RPMI7951 (cell line): Measurements from ENCODE around the gene FIBP. TPM values are rescaled to one million over a fixed set of nuclear protein-coding genes. Genes with fewer than 3 reads are reported as not detected.
"Not testable (repeated sequence)": the region's sequence is repeated elsewhere in the genome, so short reads cannot be mapped to it uniquely, and the experiment has no call there.

ENCODE experiments used
- DNase-seq: peaks from one replicate; pipeline ENCODE4 v3.0.0-alpha.2; 2012; ENCODE audit warnings: low read depth
- total RNA-seq: library from RNA; depleted of rRNA; stranded (reverse); fragments of >200 nt; shearing (Covaris generic); gene quantifications from 2 replicates; pipeline ENCODE4 v1.2.3, GENCODE V29; 2014

FIBP gene
- total RNA-seq, 1 experiment from 2014 or later = 141 TPM

DNA sequence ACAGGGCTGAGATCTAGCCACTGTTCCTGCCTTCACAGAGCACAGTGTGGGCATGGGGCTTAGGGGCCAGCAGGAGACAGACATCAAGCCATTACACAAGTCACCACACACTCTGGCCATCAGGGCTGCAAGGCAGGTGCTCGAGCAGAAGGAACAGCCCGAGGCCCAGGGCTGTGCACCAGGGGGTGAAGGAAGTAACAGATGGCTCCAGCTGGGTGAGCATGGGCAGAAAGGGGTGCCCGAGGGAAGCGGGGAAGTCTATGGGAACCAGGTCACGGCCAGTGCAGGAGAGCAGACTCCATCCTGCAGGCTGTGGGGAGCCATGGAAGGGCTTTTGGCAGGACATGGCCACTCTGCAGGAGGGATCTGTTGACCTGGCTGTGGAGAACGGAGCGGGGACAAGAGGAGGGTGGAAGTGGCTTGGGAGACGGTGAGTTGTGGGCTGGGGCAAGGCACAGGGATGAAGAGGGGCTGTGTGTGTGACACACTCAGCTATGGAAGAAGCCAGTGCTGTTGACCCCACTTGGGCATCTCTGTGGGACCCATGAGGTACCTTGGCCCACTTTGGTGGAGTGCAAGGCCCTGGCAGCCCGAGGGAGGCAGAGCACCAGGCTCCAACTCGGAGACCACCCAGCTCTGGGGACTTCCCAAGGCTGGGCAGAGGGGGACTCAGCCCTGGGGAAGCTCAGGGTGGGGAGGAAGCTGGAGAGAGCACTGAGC is 27.0 kb upstream of the FIBP start:
- peak; percentile 95 for DNase-seq

DNA sequence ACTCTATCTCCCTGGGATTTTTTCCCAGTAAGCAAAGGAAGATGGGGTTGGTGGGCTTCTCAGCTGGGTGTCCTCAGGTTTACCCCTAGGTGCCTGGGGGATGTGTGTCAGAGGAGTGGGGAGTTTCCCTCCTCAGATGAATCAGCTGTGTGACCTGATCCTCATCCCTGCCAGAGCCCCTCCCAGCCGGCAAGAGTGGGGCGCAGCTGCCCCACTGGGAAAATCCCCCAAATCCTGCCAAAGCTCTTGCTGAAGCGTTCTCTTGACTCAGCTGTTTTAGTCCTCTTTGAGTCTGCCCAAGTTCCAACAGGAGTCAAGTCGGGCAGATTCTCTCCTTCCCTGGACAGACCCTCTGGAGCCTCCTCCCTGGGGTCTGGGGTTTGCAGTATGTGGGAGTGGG is 24.6 kb upstream of the FIBP start:
- peak; percentile 90 for DNase-seq

- DNase-seq = peak; percentile 98
Measured at GRCh38 chr11:65911682-65912568, 23.7 kb upstream of the FIBP start.

DNA sequence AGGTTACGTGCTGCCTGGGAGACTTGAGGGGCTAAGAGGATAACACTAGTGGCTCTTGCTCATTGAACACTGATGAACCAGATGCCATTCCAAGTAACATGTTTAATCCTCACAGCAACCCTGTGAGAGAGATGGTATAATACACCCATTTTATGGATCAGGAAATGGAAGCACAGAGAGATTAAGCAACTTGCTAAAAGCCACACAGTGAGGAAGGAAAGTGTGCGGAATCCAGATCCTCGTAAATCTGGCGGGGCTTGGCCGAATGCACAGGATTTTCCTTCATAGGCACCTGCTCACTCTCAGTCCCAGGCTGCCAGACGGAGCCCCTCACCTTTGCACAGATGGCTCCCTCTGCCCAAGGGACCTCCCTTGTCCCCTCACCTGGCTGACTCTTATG is 19.6 kb upstream of the FIBP start:
- DNase-seq = no peak

GRCh38 chr11:65906602-65907001 is 18.3 kb upstream of the FIBP start:
- DNase-seq = no peak

- DNase-seq = no peak
Measured at GRCh38 chr11:65903715-65904114, 15.4 kb upstream of the FIBP start.

- peak; percentile 97 for DNase-seq
Measured at GRCh38 chr11:65903068-65903481, 14.8 kb upstream of the FIBP start.

GRCh38 chr11:65900899-65901180 is 12.6 kb upstream of the FIBP start:
- DNase-seq = no peak

- DNase-seq = peak; percentile 98
Measured at GRCh38 chr11:65900125-65900898, 12.0 kb upstream of the FIBP start, which contains the start of gene FOSL1. Gene FOSL1 (minus strand): TSS chr11:65900388. CDS start chr11:65900339, 49 bp downstream.

DNA sequence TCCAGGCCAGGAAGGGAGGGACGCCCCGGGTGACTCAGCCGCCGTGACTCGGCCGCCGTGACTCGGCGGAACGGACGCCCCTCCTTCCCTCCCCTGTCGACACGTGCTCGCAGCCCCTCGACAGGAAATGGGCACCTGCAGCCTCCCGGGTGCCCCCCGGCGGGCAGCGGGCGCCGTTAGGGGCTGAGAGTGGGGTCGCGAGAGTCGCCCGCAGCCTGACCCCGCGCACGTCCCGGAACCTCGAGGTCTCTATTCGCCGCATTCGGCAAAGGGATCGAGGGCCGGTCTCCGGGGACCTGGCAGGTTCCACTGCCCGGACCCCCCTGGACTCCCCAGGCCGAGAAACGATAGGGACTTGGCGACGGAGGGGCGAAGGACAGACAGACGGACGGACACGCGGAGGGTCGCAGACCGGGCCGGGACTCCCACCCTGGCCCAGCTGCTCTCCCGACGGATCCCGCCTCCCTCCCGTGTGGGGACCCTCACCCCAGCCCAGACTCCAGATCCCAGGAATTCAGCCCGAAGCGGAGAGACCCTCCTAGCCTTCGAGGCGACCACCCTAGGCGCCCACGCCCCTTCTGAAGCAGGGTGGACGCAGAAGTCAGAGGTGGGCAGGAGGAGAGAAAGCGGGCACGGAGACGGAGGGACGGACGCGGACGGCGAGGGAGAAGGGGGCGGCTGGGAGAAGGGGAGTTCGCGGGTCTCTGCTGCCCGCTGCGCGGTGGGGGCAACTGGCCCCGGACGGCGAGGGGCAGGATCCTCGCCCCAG is 11.3 kb upstream of the FIBP start:
- DNase-seq = peak; percentile 88

- no peak for DNase-seq
Measured at GRCh38 chr11:65898656-65899355, 10.5 kb upstream of the FIBP start.

- no peak for DNase-seq
Measured at GRCh38 chr11:65897020-65897471, 8.8 kb upstream of the FIBP start.

DNA sequence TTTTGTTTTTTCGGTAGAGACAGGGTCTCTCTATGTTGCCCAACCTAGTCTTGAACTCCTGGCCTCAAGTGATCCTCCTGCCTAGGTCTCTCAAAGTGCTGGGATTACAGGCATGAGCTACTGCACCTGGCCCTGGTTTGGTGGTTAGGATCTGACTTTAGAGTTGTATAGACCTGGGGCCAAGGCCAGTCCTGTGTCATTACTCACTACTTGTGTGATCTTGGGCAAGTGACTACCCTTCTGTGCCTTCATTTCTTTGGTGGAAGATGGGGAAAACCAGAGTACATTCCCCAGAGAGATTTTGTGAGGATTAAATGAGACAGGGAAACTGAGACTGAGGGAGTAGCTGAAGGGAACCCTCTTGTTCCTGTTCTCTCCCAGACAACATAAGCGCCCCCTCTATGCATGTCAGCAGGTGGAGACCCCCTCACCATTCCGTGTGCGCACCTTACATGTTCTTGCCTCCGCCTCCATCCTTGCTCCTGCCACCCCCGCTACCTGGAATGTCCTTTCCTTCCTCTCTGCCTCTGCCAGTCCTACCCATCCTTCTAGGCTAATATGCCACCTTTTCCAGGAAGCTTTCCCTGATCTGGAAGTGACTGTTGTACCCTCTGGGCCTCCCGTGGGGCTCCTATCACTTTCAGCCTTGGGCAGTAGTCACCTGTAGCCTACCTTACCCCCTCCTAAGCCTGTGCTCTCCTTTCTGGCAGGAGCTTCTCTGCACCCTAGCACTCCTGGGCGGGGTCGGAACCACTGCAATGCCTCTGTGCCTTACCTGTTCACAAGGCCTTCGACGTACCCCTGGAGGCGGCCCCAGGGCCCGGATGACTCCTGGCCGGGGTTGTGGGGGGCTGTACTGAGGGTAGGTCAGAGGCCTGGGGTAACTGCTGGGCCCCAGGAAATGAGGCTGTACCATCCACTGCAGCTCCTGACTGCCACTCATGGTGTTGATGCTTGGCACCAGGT is 8.0 kb upstream of the FIBP start:
- peak; percentile 67 for DNase-seq

- no peak for DNase-seq
Measured at GRCh38 chr11:65895482-65895981, 7.3 kb upstream of the FIBP start.

- DNase-seq = no peak
Measured at GRCh38 chr11:65894034-65894591, 5.8 kb upstream of the FIBP start.

DNA sequence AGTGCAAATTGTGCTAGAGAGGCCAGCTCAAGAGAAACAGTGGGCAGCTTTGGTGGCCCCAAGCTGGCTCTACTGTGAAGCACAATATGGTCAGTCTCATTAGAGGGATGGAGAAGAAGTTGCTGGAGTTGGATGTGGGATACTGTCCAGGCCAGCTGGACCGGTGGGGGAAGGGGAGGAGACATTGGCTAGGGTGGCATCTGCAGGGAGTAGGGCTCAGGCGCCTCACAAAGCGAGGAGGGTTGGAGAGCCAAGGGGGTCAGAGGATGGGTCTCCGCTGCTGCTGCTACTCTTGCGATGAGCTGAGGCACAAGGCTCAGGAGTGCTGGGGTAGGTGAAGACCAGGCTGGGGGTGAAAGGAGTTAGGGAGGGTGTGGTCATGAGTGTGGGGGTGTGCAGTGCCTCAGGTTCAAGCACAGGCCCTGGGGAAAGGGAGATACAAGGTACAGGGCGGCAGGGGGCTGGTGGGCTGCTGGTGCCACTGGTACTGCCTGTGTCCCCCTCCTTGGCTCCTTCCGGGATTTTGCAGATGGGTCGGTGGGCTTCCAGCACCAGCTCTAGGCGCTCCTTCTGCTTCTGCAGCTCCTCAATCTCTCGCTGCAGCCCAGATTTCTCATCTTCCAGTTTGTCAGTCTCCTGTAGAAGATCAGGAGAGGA is 4.5 kb upstream of the FIBP start:
- no peak for DNase-seq

DNA sequence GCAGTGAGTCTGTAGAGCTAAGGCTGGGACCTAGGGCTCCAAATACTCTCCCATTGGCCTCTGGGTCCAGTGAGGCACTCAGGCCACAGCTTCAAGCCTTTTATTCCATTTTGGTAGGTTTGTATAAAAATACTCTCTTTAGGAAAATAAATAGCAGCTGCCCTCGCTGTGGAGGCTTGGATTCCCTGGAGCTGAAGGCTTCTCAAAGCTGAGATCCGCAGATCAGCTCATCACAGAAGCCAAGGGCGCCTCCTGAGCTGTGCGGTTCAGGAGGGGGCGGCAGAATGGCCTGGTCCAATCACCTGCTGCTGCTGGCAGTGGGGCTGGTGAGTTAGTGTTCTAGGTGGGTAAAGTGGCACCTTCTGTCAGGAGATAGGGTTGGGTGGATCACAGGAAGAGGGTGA is 3.9 kb upstream of the FIBP start:
- not testable (repeated sequence) for DNase-seq
